K562 (cell line): ENCODE data around the gene CLCN1. TPM values are rescaled to one million over a fixed set of nuclear protein-coding genes. Genes with fewer than 3 reads are reported as not detected.

Experiments used
- ATAC-seq: fragments of 200-7000 bp; cut with Tn5 transposase; 3 replicates; pipeline ENCODE4 v1.9.1; 2020; ENCODE audit warnings: moderate library complexity
- BruUV-seq: library from RNA; stranded (reverse); fragments of 400-500 nt; replicated peaks from 2 replicates; lab custom pipeline; 2021; lab: Mats Ljungman, UMichigan
- CTCF ChIA-PET: fragments of 300-600 bp; formaldehyde crosslinking; extraction: SDS; loops from one replicate; lab custom pipeline; 2021; ENCODE audit warnings: low intra/inter-chr PET ratio; lab: Yijun Ruan, JAX
- POLR2A ChIA-PET: fragments of 300-600, 350-650 bp; sonication (Branson Sonifier 250); formaldehyde crosslinking; extraction: SDS; loops from one replicate; lab custom pipeline; 2021; ENCODE audit warnings: antibody characterized with exemption, inconsistent platforms; lab: Yijun Ruan, JAX
- DNase-seq, 4 experiments: peaks; one replicate each; pipeline versions ENCODE4 v3.0.0 to v3.0.0-alpha.2; 2011 to 2018; ENCODE audit warnings: low spot score in 3 of 4, mixed read lengths in 3 of 4; ENCODE audit errors: extremely low read depth in 1 of 4
- FAIRE-seq: peaks from 2 replicates; lab custom pipeline; 2011; peaks lifted over from hg19 to GRCh38; lab: Jason Lieb, UNC
- H2AFZ ChIP-seq: 2 replicates; pipeline ENCODE4 v1.6.0; 2011; ENCODE audit warnings: low read depth, low read length, control low read depth, inconsistent platforms
- H3K27ac ChIP-seq: fragments of 200-600 bp; 3 replicates; pipeline ENCODE4 v1.8.0; 2011; ENCODE audit warnings: low read depth, mild to moderate bottlenecking, control low read depth, inconsistent platforms, low read length, moderate library complexity, mixed read lengths; ENCODE audit errors: extremely low read depth
- H3K27me3 ChIP-seq, 2 experiments: fragments of 300-600 bp in 1 of 2; 2 replicates in 1 of 2; 3 replicates in 1 of 2; pipeline versions ENCODE4 v1.6.0 to v1.8.0; 2011; ENCODE audit warnings: inconsistent platforms in 2 of 2, low read length in 2 of 2, mild to moderate bottlenecking in 1 of 2, mixed read lengths in 1 of 2, moderate library complexity in 1 of 2; ENCODE audit not compliant: control insufficient read depth in 2 of 2, insufficient read depth in 2 of 2
- H3K36me3 ChIP-seq: fragments of 300-600 bp; 3 replicates; pipeline ENCODE4 v1.8.0; 2011; ENCODE audit warnings: mild to moderate bottlenecking, low read length, inconsistent platforms; ENCODE audit not compliant: control insufficient read depth, insufficient read depth
- H3K4me1 ChIP-seq, 2 experiments: fragments of 200-600 bp in 1 of 2; replicated peaks in 1 of 2; 2 replicates in 1 of 2; 3 replicates in 1 of 2; pipeline versions ENCODE4 v1.5.1 to v1.8.0; 2011; ENCODE audit warnings: inconsistent platforms in 2 of 2, low read length in 2 of 2, mild to moderate bottlenecking in 1 of 2, mixed read lengths in 1 of 2, moderate library complexity in 1 of 2; ENCODE audit not compliant: control insufficient read depth in 2 of 2, insufficient read depth in 2 of 2
- H3K4me2 ChIP-seq: 2 replicates; pipeline ENCODE4 v1.6.1; 2011; ENCODE audit warnings: low read length, control low read depth, inconsistent platforms, mixed read lengths; ENCODE audit not compliant: insufficient read depth
- H3K4me3 ChIP-seq: fragments of 200-600 bp; sonication (generic), shearing (Covaris generic); 2 replicates; pipeline ENCODE4 v1.5.1; 2016; ENCODE audit warnings: control low read depth, inconsistent platforms
- H3K79me2 ChIP-seq: fragments of 200-600 bp; 3 replicates; pipeline ENCODE4 v1.8.0; 2011; ENCODE audit warnings: low read length, inconsistent platforms; ENCODE audit not compliant: control insufficient read depth, insufficient read depth
- H3K9ac ChIP-seq, 2 experiments: 2 replicates each; pipeline versions ENCODE4 v1.6.0 to v1.6.1; 2011; ENCODE audit warnings: low read depth in 2 of 2, low read length in 2 of 2, control low read depth in 1 of 2, inconsistent platforms in 1 of 2, mild to moderate bottlenecking in 1 of 2, mixed read lengths in 1 of 2; ENCODE audit not compliant: insufficient read depth in 1 of 2
- H3K9me1 ChIP-seq: one replicate; pipeline ENCODE4 v1.6.0; 2011; ENCODE audit warnings: inconsistent platforms, mild to moderate bottlenecking, low read length, moderate library complexity; ENCODE audit not compliant: control insufficient read depth, insufficient read depth
- H3K9me3 ChIP-seq: replicated peaks from 2 replicates; pipeline ENCODE4 v1.5.1; 2011; ENCODE audit warnings: low read depth, low read length, inconsistent platforms; ENCODE audit not compliant: control insufficient read depth, insufficient read depth
- H4K20me1 ChIP-seq: replicated peaks from 2 replicates; pipeline ENCODE4 v1.6.1; 2011; ENCODE audit warnings: low read length, inconsistent platforms, mixed read lengths; ENCODE audit not compliant: control insufficient read depth, insufficient read depth
- ASH1L ChIP-seq: fragments of 450-650 bp; IDR thresholded peaks from 2 replicates; pipeline ENCODE4 v1.6.1; 2018; ENCODE audit warnings: borderline replicate concordance, mild to moderate bottlenecking, low read depth; ENCODE audit not compliant: partially characterized antibody
- CBX2 ChIP-seq: fragments of 200-600 bp; sonication (generic); IDR thresholded peaks from one replicate; pipeline ENCODE4 v1.6.1; 2012; ENCODE audit warnings: mild to moderate bottlenecking, low read length, inconsistent platforms; ENCODE audit not compliant: insufficient read depth, poor library complexity, severe bottlenecking
- ELK1 ChIP-seq: sonication (generic); formaldehyde crosslinking; IDR thresholded peaks from 2 replicates; pipeline ENCODE4 v1.8.1; 2022; ENCODE audit warnings: missing genetic modification reagents
- EZH2 ChIP-seq: IDR thresholded peaks from 2 replicates; pipeline ENCODE4 v1.6.1; 2012; ENCODE audit warnings: low read depth, mild to moderate bottlenecking, inconsistent platforms, low read length, borderline replicate concordance
- HNRNPK ChIP-seq: fragments of 200-400 bp; formaldehyde crosslinking; IDR thresholded peaks from one replicate; pipeline ENCODE4 v1.6.1; 2018; ENCODE audit warnings: mild to moderate bottlenecking, low read depth, low read length; ENCODE audit not compliant: poor library complexity, severe bottlenecking
- MXD1 ChIP-seq: fragments of 250-450 bp; sonication (Bioruptor Pico); IDR thresholded peaks from 2 replicates; pipeline ENCODE4 v1.8.0; 2021; ENCODE audit warnings: borderline replicate concordance, mild to moderate bottlenecking, moderate library complexity; ENCODE audit not compliant: poor library complexity, severe bottlenecking
- NELFE ChIP-seq: IDR thresholded peaks from 2 replicates; pipeline ENCODE4 v1.6.1; 2011; ENCODE audit warnings: mild to moderate bottlenecking; ENCODE audit not compliant: insufficient read depth, insufficient read length
- PYGO2 ChIP-seq: fragments of 450-650 bp; IDR thresholded peaks from 2 replicates; pipeline ENCODE4 v1.6.1; 2016; ENCODE audit warnings: mild to moderate bottlenecking, missing genetic modification characterization, moderate library complexity, missing compliant biosample characterization
- RNF2 ChIP-seq: sonication (generic); IDR thresholded peaks from 2 replicates; pipeline ENCODE4 v1.6.1; 2016
- SNAPC5 ChIP-seq: fragments of 250-450 bp; sonication (Bioruptor Pico); IDR thresholded peaks from 2 replicates; pipeline ENCODE4 v1.8.0; 2021; ENCODE audit warnings: moderate library complexity, mild to moderate bottlenecking, inconsistent platforms
- TAF7 ChIP-seq: fragments of 450-650 bp; IDR thresholded peaks from 2 replicates; pipeline ENCODE4 v1.6.1; 2016; ENCODE audit warnings: missing genetic modification characterization, missing compliant biosample characterization
- TEAD4 ChIP-seq, 2 experiments: sonication (generic) in 1 of 2; formaldehyde crosslinking in 1 of 2; IDR thresholded peaks; 2 replicates each; pipeline versions ENCODE4 v1.6.1 to v1.8.0; 2012 to 2022; ENCODE audit warnings: borderline replicate concordance in 1 of 2, inconsistent platforms in 1 of 2, low read length in 1 of 2, mild to moderate bottlenecking in 1 of 2, missing genetic modification reagents in 1 of 2
- TFAP4 ChIP-seq: sonication (generic); formaldehyde crosslinking; IDR thresholded peaks from 2 replicates; pipeline ENCODE4 v1.8.0; 2022; ENCODE audit warnings: missing genetic modification reagents, mild to moderate bottlenecking, moderate library complexity, borderline replicate concordance
- THAP7 ChIP-seq: fragments of 250-450 bp; sonication (Bioruptor Pico); IDR thresholded peaks from 2 replicates; pipeline ENCODE4 v1.5.0; 2021
- WGBS: fragments of 100-300 bp; shearing (Covaris generic); methylation state at CpG from one replicate; pipeline ENCODE4 v1.1.6; 2016; ENCODE audit warnings: low coverage, mixed read lengths; ENCODE audit not compliant: insufficient coverage; ENCODE audit errors: missing lambda C conversion rate; 5-methylcytosine and 5-hydroxymethylcytosine counted together
- in situ Hi-C: fragments of 300-500 bp; cut with MboI; formaldehyde crosslinking; loops from 4 replicates; pipeline ENCODE4 v1.15.0; 2018; ENCODE audit warnings: inconsistent platforms, mixed read lengths
- intact Hi-C: fragments of 100-400 bp; cut with micrococcal nuclease; formaldehyde crosslinking; loops from 2 replicates; pipeline ENCODE4 v1.14.2; 2022
- polyA plus RNA-seq, 8 experiments: library from polyadenylated mRNA; depleted of rRNA in 4 of 8; stranded (reverse) in 5 of 8; unstranded in 3 of 8; fragments of >200 nt; fragmentation: Nextera tagmentation in 2 of 8; fragmentation: Illumina TruSeq in 1 of 8; extraction: Ambion mirVana in 2 of 8; extraction: Trizol in 1 of 8; gene quantifications; 2 replicates each; pipeline versions ENCODE4 v1.2.1 to v1.2.3, GENCODE V29; 2011 to 2014; ENCODE audit warnings: inconsistent platforms in 1 of 8, missing spikeins in 1 of 8
- total RNA-seq, 7 experiments: library from RNA; depleted of rRNA in 6 of 7; stranded (reverse); fragments of >200 nt in 6 of 7; fragmentation: Illumina TruSeq in 2 of 7; extraction: Trizol in 2 of 7; gene quantifications; 2 replicates each; pipeline versions ENCODE4 v1.2.1 to v1.2.3, GENCODE V29; 2011 to 2021; ENCODE audit warnings: low replicate concordance in 1 of 7

CLCN1 gene
- total and polyA plus RNA-seq, 9 of the 15 experiments (the other 6 are each of a cell fraction or from before 2014, with no cell fraction given) = 0.01 to 0.11 (median 0.04) TPM; not detected in 4

DNA sequence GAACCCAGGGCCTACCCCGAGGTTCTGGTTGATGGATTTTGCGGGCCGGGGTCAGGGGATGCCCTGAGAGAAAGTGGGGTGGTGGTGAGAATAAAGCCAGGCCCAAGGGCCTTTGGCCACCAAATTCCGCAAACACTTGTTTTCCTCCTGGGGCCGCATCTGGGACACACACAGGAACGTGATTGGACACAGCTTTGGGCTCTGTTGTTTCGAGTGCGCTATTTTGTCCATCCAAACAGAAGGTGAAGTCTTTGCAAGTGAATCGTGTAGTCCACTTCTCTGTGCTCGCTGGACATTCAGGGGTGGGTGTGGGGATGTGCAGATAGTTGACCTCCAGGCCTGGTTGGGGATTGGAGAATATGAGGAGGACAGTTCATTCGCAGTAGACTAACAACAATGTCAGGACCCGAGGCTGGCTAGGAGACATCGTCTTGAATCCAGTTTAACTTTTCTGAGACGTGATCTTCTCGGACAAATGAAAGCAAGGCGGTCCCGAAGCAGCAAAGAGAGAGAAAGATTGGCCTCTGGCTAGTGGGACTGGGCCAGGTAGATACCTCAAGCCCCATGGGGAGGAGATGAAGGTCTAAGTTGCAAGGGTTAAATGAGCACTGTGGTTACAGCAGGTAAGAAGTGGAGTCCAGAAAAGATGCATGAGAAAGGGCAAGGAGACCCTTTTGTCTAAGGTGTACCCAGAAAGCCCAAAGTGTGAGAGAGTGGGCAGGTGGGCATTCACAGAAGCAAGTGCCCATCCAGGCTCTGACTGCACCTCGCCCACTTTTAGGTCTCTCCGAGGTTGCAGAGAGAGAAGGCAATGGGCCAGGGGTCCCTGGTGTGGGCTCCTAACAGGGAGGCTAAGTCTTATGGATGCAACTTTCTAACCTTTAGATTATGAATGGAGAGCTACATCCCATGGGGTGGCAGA is 47.4 kb downstream of the CLCN1 start:
- ATAC-seq (no peak), FAIRE-seq (no peak), DNase-seq (no peak)
- H4K20me1 ChIP-seq = peaks cover 10% of the 10 kb centered on the region; the same call in 1 of the 2 replicates
- 16% methylated on average over 19 of the region's 19 CpGs for WGBS
- ChIA-PET CTCF (no interaction called here), POLR2A (no interaction called here)
- H3K9ac ChIP-seq = no peak overlapping the region
- H3K9me3 ChIP-seq = no peaks in the 10 kb centered on the region
- in situ Hi-C loops = no loop called here
- H2AFZ ChIP-seq = no peak overlapping the region
- H3K4me3 ChIP-seq = no peak overlapping the region
- H3K36me3 ChIP-seq = no peaks in the 10 kb centered on the region
- BruUV-seq = no TSS peak
- H3K27ac ChIP-seq = no peak overlapping the region
- peaks cover 82 to 87% of the 10 kb centered on the region in 2 experiments for H3K27me3 ChIP-seq
- peaks cover 3% of the 10 kb centered on the region for H3K9me1 ChIP-seq
- intact Hi-C loops = no loop called here
- no peak overlapping the region for H3K4me2 ChIP-seq
- H3K4me1 ChIP-seq = peaks cover 0 to 17% of the 10 kb centered on the region in 2 experiments; a peak in 2 of 5 replicates
- H3K79me2 ChIP-seq = no peaks in the 10 kb centered on the region
- TF ChIP-seq CBX2 (peak; percentile 68), ASH1L (no peak), THAP7 (CRISPR knock-in tag) (no peak), SNAPC5 (CRISPR knock-in tag) (no peak), ELK1 (CRISPR knock-in tag) (no peak), TAF7 (no peak), TFAP4 (CRISPR knock-in tag) (no peak), TEAD4 (IDR thresholded peaks at IDR 0.05; ENCODE audit: low read length) (no peak), TEAD4 (CRISPR knock-in tag; IDR thresholded peaks at IDR 0.05; ENCODE audit: borderline replicate concordance) (no peak), MXD1 (CRISPR knock-in tag) (no peak), HNRNPK (no peak), EZH2 (peak; percentile 95), NELFE (no peak), RNF2 (no peak), PYGO2 (tag) (no peak)
